Measurements from ENCODE around the gene PDGFD.
"Not testable (repeated sequence)": the region's sequence is repeated elsewhere in the genome, so short reads cannot be mapped to it uniquely, and the experiment has no call there.

PDGFD gene

GRCh38 chr11:104049116-104049515, 114.8 kb downstream of the PDGFD start:
- DNase-seq, result no peak

- not testable (repeated sequence) for DNase-seq
Measured at GRCh38 chr11:104046858-104047257, 117.1 kb downstream of the PDGFD start.

GRCh38 chr11:104046331-104046730, 117.6 kb downstream of the PDGFD start:
- no peak for DNase-seq

GRCh38 chr11:104043678-104044239, 120.2 kb downstream of the PDGFD start:
- no peak for DNase-seq

- DNase-seq, result no peak
Measured at GRCh38 chr11:104043142-104043541, 120.8 kb downstream of the PDGFD start.

GRCh38 chr11:104041792-104042191, 122.2 kb downstream of the PDGFD start:
- no peak for DNase-seq

GRCh38 chr11:104036995-104037394, 127.0 kb downstream of the PDGFD start:
- no peak for DNase-seq

GRCh38 chr11:104036588-104036987, 127.4 kb downstream of the PDGFD start, which contains the start of gene DDI1:
Gene DDI1 (plus strand): TSS chr11:104036640. CDS start chr11:104036823, 183 bp downstream.
- no peak for DNase-seq

- no peak for DNase-seq
Measured at GRCh38 chr11:104033561-104033960, 130.4 kb downstream of the PDGFD start.

- no peak for DNase-seq
Measured at GRCh38 chr11:104033134-104033533, 130.8 kb downstream of the PDGFD start.

GRCh38 chr11:104028476-104029263, 135.3 kb downstream of the PDGFD start:
- DNase-seq, result no peak

- DNase-seq, result no peak
Measured at GRCh38 chr11:104024572-104024971, 139.4 kb downstream of the PDGFD start.

- no peak for DNase-seq
Measured at GRCh38 chr11:104015649-104016415, 148.1 kb downstream of the PDGFD start.

- DNase-seq, result no peak
Measured at GRCh38 chr11:104011044-104011443, 152.9 kb downstream of the PDGFD start.

- no peak for DNase-seq
Measured at GRCh38 chr11:104009744-104010143, 154.2 kb downstream of the PDGFD start.

GRCh38 chr11:104005234-104005855, 158.6 kb downstream of the PDGFD start:
- DNase-seq, result no peak

- no peak for DNase-seq
Measured at GRCh38 chr11:104003491-104003890, 160.5 kb downstream of the PDGFD start.

- DNase-seq, result no peak
Measured at GRCh38 chr11:104001561-104002056, 162.3 kb downstream of the PDGFD start.

GRCh38 chr11:104000798-104001197, 163.1 kb downstream of the PDGFD start:
- DNase-seq, result no peak

GRCh38 chr11:103998826-103999508, 165.0 kb downstream of the PDGFD start:
- DNase-seq, result no peak

GRCh38 chr11:103997082-103997481, 166.9 kb downstream of the PDGFD start:
- no peak for DNase-seq

GRCh38 chr11:103995896-103996295, 168.1 kb downstream of the PDGFD start:
- no peak for DNase-seq
